RWPE2 (cell line): ENCODE results near the gene RTRAF.

Experiments used
- ATAC-seq: fragments of 200-7000 bp; cut with Tn5 transposase; 3 replicates; pipeline ENCODE4 v1.9.1; 2021; ENCODE audit warnings: low read depth
- DNase-seq: peaks from one replicate; pipeline ENCODE4 v3.0.0-alpha.2; 2020; ENCODE audit warnings: low spot score
- H3K27ac ChIP-seq: fragments of 450-650 bp; 2 replicates; pipeline ENCODE4 v1.5.1; 2017; ENCODE audit warnings: mild to moderate bottlenecking; ENCODE audit not compliant: poor library complexity, severe bottlenecking
- H3K27me3 ChIP-seq: fragments of 250-450 bp; sonication (Bioruptor Pico); 2 replicates; pipeline ENCODE4 v1.5.1; 2021; ENCODE audit warnings: mild to moderate bottlenecking, moderate library complexity; ENCODE audit not compliant: insufficient read depth, poor library complexity, severe bottlenecking
- H3K36me3 ChIP-seq: fragments of 250-450 bp; sonication (Bioruptor Pico); 2 replicates; pipeline ENCODE4 v1.5.1; 2020; ENCODE audit warnings: low read depth, mild to moderate bottlenecking, moderate library complexity
- H3K4me1 ChIP-seq: fragments of 250-450 bp; sonication (Bioruptor Pico); 2 replicates; pipeline ENCODE4 v1.5.1; 2021; ENCODE audit warnings: mild to moderate bottlenecking, moderate library complexity; ENCODE audit not compliant: insufficient read depth, poor library complexity, severe bottlenecking
- H3K4me3 ChIP-seq: fragments of 250-450 bp; sonication (Bioruptor Pico); 2 replicates; pipeline ENCODE4 v1.5.1; 2021; ENCODE audit warnings: mild to moderate bottlenecking, moderate library complexity; ENCODE audit not compliant: severe bottlenecking
- H3K9me3 ChIP-seq: fragments of 250-450 bp; sonication (Bioruptor Pico); 2 replicates; pipeline ENCODE4 v1.5.1; 2021; ENCODE audit warnings: mild to moderate bottlenecking, moderate library complexity; ENCODE audit not compliant: severe bottlenecking
- TF ChIP-seq, protein P1 (sequence below): fragments of 450-650 bp; IDR thresholded peaks from one replicate; pipeline ENCODE4 v1.5.1; 2017; ENCODE audit warnings: mild to moderate bottlenecking, moderate library complexity; ENCODE audit not compliant: poor library complexity, severe bottlenecking

Gene RTRAF

DNA sequence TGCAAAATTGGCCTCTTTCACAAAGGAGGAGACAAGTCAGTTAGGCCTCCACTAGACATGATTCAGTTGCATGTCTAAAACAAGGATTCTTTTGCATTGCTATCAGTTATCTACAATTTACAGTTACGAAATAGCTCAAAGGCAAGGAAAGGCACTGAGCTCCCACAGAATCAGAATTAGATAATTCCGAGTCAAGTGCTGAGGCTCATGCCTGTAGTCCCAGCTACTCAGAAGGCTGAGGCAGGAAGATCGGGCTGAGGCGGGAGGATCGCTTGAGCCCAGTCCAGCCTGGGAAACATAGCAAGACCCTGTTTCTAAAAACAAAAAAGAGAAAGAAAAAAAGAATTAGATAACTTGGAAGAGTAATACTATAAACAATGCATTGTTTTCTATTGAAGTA lies 12.3 kb upstream of the RTRAF start:
- TF ChIP-seq, protein P1, sequence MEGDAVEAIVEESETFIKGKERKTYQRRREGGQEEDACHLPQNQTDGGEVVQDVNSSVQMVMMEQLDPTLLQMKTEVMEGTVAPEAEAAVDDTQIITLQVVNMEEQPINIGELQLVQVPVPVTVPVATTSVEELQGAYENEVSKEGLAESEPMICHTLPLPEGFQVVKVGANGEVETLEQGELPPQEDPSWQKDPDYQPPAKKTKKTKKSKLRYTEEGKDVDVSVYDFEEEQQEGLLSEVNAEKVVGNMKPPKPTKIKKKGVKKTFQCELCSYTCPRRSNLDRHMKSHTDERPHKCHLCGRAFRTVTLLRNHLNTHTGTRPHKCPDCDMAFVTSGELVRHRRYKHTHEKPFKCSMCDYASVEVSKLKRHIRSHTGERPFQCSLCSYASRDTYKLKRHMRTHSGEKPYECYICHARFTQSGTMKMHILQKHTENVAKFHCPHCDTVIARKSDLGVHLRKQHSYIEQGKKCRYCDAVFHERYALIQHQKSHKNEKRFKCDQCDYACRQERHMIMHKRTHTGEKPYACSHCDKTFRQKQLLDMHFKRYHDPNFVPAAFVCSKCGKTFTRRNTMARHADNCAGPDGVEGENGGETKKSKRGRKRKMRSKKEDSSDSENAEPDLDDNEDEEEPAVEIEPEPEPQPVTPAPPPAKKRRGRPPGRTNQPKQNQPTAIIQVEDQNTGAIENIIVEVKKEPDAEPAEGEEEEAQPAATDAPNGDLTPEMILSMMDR, result no peak
- no peak overlapping the region for H3K27ac ChIP-seq
- H3K4me1 ChIP-seq, result no peaks in the 10 kb centered on the region
- DNase-seq (no peak), ATAC-seq (no peak)
- H3K36me3 ChIP-seq, result no peaks in the 10 kb centered on the region
- no peak overlapping the region for H3K4me3 ChIP-seq
- H3K9me3 ChIP-seq, result no peaks in the 10 kb centered on the region
- no peaks in the 10 kb centered on the region for H3K27me3 ChIP-seq

- no peak overlapping the region for H3K4me3 ChIP-seq
- H3K27me3 ChIP-seq, result no peaks in the 10 kb centered on the region
- H3K27ac ChIP-seq, result no peak overlapping the region
- H3K4me1 ChIP-seq, result no peaks in the 10 kb centered on the region
- DNase-seq (no peak), ATAC-seq (no peak)
- TF ChIP-seq, protein P1, result no peak
- no peaks in the 10 kb centered on the region for H3K9me3 ChIP-seq
- H3K36me3 ChIP-seq, result no peaks in the 10 kb centered on the region
Measured at GRCh38 chr14:51978681-51979085, 10.7 kb upstream of the RTRAF start.

DNA sequence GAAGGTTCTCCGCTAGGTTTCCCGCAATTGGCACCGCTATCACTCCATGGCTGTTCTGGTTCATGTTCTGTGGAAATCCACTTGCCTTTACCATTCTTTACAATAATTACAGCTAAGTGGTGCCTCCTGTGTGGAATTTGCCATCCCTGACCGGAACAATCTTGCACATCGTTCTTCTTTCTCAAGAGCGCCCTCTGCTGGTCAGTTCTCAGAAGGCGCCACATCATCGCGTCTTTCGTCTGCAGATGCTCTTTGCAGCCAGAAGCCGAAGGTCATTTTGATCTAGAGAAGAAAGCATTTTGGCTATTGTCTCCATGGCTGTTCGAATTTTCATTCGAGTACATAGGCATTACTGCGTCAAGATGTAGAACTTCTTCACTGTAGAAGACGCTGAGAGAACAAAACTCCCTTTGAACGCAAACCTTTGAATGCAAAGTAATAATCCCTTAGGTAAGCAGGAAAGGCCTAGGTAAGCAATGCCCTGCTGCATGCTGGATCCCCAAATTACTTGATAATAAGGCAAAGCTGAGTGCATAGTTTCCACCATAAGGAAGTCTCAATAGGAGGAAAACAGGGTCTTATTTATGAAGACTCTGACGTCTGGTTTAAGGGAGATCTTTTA lies 10.1 kb upstream of the RTRAF start:
- Histone ChIP-seq H3K27me3 (no peaks in the 10 kb centered on the region), H3K27ac (no peak overlapping the region), H3K9me3 (no peaks in the 10 kb centered on the region), H3K4me3 (no peak overlapping the region), H3K4me1 (no peaks in the 10 kb centered on the region), H3K36me3 (no peaks in the 10 kb centered on the region)
- TF ChIP-seq, protein P1, result peak; percentile 98
- no peak for DNase-seq
- peak; percentile 76; the same call in 2 of the 3 replicates for ATAC-seq

DNA sequence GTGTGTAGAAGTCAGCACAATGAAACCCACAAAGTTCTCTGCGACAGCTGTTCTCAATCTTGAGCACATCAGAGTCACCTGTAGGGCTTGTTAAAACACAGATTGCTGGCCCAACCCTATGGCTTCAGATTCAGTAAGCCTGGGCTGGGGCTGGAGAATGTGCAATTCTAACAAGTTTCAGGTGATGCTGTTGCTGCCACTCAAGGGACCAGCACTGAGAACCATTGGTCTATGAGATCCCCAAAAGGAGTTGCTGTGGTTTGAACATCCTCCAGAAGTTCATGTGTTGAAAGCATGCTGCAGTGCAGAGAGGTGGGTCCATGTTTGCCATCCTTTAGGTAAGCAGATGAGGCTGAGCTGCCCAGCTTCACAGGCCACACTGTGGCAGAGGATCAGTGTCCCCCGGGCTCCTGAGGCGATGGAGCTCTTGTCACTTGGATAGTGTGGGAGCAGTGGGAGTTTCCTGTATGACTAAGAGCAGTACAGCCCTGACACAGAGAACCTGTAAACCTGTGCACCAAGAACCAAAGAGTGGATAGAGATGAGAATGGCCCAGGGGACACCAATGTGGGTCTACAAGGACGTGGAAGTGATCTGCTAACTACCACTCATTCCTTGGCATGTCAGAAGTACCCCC lies 8.0 kb upstream of the RTRAF start:
- ATAC-seq (no peak), DNase-seq (no peak)
- no peaks in the 10 kb centered on the region for H3K36me3 ChIP-seq
- no peak overlapping the region for H3K4me3 ChIP-seq
- H3K9me3 ChIP-seq, result no peaks in the 10 kb centered on the region
- H3K27me3 ChIP-seq, result no peaks in the 10 kb centered on the region
- H3K4me1 ChIP-seq, result no peaks in the 10 kb centered on the region
- no peak overlapping the region for H3K27ac ChIP-seq
- TF ChIP-seq, protein P1, result no peak

DNA sequence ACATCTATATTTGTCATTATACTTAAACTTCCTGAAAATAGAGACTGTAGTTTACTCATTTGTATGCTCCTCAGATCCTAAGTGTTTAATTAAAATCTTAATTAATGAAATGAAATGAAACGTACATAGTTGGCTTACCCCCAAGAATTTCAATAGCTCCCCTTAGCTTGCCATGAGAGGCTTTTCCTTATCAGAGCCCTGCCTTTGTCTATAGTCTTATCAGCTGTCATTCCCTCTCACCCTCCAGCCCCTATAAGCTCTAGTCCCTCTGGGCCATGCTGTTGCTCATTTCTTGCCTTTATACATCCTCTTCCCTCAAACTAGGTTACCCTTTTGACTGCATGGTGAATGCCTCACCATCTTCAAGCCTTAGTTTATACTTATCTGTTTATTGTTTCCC lies 1.1 kb upstream of the RTRAF start:
- no peaks in the 10 kb centered on the region for H3K9me3 ChIP-seq

More for the DNA sequence above, 1.1 kb upstream of the RTRAF start:
- H3K36me3 ChIP-seq, result peaks cover 28% of the 10 kb centered on the region
- no peak overlapping the region for H3K27ac ChIP-seq
- H3K27me3 ChIP-seq, result no peaks in the 10 kb centered on the region
- TF ChIP-seq, protein P1, result no peak
- DNase-seq (no peak), ATAC-seq (no peak)
- H3K4me3 ChIP-seq, result no peak overlapping the region
- peaks cover 9% of the 10 kb centered on the region for H3K4me1 ChIP-seq
